GM21786 (cell line): ENCODE data around the gene LPP.

Experiments
- ATAC-seq: cut with Tn5 transposase; IDR thresholded peaks from one replicate; pipeline ENCODE4 v1.9.1; 2021; ENCODE audit not compliant: unreplicated experiment

The LPP gene

DNA sequence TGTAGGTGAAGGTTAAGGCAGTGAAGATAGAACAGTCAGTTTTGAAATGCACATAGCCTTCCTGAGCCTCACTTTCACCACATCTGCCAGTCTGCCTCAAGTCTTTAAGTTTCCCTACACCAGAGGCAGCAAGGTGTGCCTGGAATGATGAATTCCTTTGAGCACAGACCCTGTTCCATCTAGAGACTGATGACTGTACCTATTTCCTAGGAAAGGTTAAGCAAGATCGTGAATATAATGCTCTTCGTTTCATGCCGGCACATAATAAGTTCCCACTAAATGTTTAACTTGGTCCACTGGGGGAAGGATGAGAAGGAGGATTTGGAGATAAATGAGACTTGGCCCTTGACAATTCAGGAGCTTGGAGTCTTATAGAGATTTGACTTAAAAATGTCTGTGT, 141.9 kb downstream of the LPP start:
- no peak for ATAC-seq

DNA sequence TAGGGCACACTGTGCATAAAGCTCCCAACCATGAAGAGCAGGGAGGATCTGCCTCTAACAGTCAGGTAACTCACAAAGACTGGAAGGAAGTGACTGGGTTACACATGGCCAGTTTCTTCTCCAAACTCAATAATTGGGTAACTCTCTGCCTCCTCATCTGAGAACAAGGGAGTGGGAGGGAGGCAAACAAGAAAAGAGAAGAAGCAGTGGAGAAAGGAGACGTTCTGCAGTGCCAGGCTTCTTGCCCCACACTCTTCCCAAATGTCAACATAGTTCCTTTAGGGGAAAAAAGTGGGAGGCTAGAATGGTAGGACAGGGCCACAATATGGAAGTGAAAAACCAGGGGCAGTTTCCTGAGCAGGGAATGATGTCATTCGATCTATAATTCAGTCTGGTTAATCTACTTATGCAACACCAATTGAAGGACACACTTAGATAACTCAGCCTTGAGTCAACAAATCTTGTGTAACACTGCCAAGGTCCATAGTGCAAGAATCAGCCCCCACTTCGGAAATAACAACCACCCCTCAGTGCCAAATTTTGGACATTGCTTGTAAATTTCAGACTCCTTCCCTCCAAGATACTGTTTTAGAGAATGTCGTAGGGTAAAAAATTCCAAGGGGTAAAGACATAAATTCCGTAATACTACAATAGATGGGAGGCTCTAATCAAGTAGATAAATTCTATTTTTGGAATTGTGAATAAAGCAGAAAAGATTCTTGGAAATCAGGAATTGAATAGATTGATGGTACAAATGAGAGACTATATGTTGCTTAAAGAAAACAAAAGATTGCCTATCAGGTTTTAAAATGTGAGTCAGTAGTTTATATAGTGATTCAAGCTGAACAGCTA, 143.0 kb downstream of the LPP start:
- no peak for ATAC-seq

DNA sequence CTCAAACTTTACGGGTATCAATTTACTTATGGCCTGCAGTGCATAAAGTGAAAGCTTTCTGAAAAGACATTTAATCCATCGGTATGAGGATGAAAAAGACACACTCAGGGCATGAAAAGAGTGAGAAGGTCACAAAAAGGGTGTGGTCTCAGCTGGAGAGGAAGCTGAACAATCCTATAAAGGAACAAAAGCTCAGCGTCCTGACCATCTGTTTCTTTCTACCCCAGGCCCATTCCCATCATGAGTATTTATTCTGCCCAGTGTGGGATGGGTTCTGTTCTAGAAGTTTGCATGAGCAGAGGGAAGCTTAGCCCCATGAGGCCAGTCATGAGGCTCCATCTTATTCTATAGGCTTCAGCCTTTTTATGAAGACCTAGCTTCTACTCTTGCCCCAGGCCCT, 144.6 kb downstream of the LPP start:
- ATAC-seq, result no peak

- ATAC-seq, result no peak
These were observed 145.1 kb downstream of the LPP start for GRCh38 chr3:188299068-188299467.

DNA sequence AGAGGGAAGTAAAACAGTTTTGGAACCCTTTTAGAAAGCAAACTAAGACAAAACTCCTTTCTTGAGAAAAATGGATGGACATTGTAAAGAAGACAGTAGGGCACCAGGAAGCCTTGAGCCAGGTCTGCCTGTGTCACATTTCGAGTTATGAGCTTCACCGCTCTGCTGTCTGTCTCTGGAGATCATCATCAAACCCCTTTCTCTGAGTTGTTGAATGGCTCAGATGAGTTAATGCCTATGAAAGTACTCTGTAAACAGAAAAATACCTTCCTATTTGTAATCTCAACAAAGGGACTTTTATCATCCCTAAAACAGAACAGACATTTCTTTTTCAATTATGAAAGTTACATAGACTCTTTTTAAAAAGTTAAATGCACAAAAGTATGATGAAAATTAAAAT, 145.8 kb downstream of the LPP start:
- ATAC-seq, result no peak

- no peak for ATAC-seq
These were observed 147.2 kb downstream of the LPP start for GRCh38 chr3:188301147-188301546.

DNA sequence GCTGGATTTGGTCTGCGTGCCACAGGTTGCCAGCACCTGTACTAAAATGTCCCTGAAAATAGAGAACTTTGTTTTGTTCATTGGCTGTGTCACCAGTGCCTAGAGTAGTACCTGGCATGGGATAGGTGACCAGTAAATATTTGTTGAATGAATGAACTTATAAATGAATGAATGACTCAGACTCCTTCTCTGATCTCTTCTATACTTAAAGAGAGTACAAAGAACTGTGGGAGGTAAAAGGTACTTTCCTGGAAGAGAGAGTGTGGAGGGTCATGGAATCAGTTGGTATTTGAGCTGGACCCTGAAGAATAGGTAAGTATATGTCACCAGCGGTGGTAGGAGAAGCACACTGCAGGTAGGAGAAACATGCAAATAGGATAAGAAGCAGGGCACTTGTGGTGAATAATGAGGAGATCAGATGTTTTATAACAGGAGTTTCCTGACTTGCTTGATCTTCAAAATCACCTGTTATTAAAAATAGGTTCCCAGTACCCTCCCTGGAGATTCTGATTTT, 149.4 kb downstream of the LPP start:
- ATAC-seq, result no peak

DNA sequence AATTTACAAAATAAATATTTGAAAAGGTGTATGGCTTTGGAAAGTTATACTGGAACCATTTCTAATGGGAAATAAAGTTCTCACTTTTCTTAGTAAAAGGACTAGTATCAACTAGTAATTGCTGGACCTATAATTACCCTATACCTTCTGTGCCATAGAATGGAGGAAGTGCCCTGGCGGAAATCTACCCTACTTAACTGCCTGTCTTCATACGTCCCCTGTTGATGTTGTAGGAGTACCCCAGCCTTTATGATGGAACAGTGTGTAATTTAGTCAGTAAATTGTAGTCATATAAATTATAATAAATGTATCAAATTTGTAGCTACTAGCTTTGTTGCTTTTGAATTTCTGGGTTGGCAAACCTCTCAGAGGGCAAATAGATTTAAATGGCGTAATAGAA, 149.9 kb downstream of the LPP start:
- no peak for ATAC-seq

DNA sequence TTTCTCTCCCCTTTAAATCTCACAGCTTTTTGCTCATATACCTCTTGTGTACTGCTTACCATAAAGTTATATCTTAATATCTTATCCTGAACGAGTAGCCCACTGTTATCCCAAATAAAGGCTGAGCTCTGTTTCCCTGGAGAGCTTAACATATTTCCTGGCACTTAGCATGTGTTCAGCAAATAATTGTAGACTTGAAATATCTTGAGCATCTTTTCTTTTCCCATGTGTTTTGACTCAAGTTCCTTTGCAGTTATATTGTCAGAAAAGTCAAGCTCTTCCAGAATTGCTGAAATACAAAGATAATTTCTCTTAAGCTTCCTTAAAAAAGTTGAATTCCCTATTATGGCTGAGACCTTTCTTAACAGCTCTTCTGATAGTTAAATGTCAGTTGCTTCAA, 150.5 kb downstream of the LPP start:
- ATAC-seq, result no peak

DNA sequence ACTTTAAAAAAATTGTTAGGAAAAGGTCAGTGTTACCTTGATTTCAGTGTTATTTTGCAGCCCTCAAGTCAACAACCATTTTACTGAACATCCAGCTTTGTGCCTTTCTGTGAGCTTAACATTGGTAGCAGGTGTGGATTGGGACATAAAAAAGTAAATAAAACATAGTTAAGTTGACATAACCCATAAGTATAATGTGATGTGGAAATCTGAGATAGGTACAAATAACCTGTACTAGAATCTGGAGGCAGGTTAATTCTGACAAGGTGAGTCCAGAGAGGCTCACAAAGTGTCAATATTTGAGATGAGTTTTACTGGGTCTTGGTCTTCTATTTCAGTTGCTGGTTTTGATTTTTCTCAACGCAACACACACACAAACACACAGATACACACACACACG, 151.3 kb downstream of the LPP start:
- ATAC-seq, result no peak

DNA sequence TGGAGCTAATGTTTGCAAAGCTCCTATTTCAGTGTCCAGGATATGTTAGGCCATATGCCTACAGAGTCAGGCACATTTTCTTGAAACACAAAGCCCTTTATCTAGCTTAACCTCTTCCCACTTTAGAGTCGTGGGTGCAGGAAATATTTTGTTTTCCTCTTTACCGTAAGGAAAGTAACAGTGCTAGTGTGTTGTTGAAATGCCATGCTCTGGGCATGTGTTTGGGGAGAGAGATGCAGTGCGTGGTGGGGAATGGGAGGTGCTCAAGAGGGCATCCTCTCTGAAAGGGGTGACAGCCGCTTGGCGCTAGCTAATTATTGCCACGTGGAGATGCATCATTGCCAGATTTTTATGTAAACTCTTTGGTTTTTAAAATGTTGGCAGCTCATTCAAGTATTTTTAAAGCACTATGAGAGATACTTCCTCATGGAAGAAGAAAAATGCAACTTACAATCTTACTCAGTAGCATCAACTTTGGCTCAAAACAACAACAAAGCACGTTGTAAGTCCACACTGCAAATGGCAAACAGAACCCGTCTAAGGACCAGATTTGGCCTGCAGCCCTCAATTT, 152.6 kb downstream of the LPP start:
- no peak for ATAC-seq

DNA sequence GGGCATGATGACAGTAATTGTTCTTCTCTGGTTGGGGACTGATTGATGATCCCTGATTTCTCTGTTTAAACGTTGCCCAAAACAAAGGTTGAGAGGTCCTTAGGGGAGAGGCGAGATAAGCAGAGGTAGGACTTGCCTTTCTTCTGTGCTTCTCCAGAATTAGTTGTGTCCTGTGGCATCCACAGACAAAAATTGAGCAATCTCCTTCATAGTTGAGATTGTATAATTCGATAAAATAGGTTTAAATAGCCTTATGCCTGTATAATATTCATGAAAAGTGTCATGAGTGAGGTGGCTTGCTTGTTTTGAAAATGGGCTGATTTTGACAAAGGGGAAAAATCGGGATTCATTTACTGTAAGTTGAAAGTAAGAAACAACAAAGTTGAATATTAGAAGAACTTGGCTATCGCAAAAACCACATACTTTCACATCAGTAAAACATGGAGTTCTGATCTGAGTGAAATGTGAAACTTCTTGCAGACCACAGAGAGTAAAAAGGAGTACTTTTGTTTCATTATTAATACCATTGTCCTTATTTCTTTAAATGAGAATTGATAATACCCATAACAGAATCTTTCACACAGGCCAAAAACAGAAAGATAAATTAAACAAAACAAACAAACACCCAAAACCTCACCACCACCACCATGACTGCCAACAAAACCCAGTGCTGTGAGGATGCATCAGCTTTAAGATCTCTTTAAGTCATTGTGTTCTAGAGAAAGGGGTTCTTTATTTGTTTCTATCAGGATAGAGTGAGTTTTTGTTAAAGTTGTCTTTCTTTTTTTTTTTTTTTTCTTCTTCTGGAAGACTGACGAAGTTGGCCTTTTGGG, 155.7 kb downstream of the LPP start:
- peak; percentile 99 for ATAC-seq

GRCh38 chr3:188310270-188310710, 156.3 kb downstream of the LPP start:
- no peak for ATAC-seq

GRCh38 chr3:188315553-188315952, 161.6 kb downstream of the LPP start:
- ATAC-seq, result no peak

DNA sequence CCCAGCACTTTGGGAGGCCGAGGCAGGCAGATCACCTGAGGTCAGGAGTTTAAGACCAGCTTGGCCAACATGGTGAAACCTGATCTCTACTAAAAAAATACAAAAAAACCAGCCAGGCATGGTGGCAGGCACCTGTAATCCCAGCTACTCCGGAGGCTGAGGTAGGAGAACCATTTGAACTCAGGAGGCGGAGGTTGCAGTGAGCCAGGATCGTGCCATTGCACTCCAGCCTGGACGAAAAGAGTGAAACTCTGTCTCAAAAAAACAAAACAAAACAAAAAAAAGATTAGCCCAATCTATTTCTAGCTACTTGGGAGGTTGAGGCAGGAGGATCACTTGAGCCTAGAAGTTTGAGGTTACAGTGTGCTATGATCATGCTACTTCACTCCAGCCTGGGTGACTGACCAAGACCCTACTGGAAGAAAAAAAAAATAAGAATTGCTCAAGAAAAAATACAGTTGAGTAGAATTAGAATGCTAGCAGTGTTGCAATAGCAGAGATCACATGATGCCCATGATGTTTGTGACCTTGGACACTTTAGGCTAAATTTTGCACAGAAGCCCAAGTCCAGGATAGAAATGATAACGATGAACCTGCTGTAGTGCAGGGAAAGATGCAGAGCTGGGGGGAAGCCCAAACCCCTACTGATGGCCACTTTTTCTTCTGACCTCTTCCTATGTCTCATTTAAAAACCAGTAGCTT, 162.2 kb downstream of the LPP start:
- no peak for ATAC-seq

DNA sequence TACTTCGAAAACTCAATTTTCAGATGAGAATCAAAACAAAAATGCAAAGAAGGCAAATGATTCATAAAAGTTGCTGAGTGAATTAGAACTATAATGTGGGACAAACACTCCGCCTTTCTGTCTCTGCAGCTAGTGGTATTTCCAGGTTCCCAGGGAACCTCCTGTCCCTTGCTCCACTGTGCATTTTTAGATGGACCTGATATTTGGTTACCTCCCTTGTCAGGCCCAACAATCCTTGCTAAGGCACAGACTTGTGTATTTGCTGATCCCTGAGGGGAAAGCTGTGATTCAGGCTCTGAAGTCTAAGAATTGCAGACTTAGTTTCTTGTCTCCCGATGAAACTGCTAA, 162.7 kb downstream of the LPP start:
- no peak for ATAC-seq

DNA sequence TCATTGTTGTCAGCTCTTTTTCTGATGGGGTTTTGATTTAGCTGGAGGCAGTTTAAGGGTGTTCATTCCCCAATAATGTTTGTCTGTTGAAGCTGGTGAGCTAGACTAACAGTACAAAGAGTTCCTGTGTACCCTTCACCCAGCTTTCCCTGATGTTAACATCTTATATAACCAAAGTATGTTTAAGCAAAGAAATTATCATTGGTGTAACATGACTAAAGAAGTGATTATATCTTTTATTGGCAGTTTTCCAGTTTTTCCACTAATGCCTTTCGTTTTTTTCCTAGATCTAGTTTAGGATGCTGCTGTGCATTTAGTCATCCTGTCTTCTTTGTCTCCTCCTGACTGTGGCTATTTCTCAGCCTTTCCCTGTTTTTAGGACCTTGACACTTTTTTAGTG, 165.6 kb downstream of the LPP start:
- no peak for ATAC-seq

- ATAC-seq, result no peak
These were observed 166.8 kb downstream of the LPP start for GRCh38 chr3:188320757-188321156.

DNA sequence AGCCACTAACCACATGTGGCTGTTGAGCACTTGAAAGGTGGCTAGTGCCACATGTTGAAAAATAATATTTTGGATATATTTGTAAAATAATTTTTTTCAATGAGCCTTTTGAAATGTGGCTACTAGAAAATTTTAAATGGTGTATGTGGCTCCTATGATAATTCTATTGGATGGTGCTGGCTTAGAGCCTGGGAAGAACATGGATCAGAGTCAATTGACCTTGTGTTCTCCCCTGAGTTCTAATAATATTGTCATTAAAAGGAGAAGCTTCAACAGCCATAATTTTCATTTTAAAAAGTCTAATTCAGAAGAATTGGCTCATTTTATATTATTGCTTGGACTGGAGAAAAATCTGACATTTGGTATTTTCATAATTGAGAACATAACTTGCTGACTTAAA, 167.3 kb downstream of the LPP start:
- ATAC-seq, result no peak

GRCh38 chr3:188322135-188322887, 168.4 kb downstream of the LPP start:
- no peak for ATAC-seq
